Endodermal cell (in vitro differentiated cells): Measurements from ENCODE around the gene CRYL1. TPM values are rescaled to one million over a fixed set of nuclear protein-coding genes. Genes with fewer than 3 reads are reported as not detected.

ENCODE experiments used
- DNase-seq: peaks from one replicate; pipeline ENCODE4 v3.0.0-alpha.2; 2017
- H3K27ac ChIP-seq: 2 replicates; pipeline ENCODE4 v1.5.1; 2013; ENCODE audit warnings: mild to moderate bottlenecking, low read depth, low read length, moderate library complexity
- H3K27me3 ChIP-seq: 2 replicates; pipeline ENCODE4 v1.6.1; 2013; ENCODE audit warnings: mild to moderate bottlenecking, low read length, moderate library complexity; ENCODE audit not compliant: insufficient read depth, control insufficient read depth, poor library complexity, severe bottlenecking
- H3K36me3 ChIP-seq: 2 replicates; pipeline ENCODE4 v1.7.0; 2013; ENCODE audit warnings: mild to moderate bottlenecking, low read length, moderate library complexity; ENCODE audit not compliant: control insufficient read depth, insufficient read depth
- H3K4me1 ChIP-seq: one replicate; pipeline ENCODE4 v1.7.0; 2013; ENCODE audit warnings: low read length; ENCODE audit not compliant: control insufficient read depth, insufficient read depth
- H3K4me3 ChIP-seq: 2 replicates; pipeline ENCODE4 v1.5.1; 2013; ENCODE audit warnings: mild to moderate bottlenecking, low read length, moderate library complexity
- H3K9ac ChIP-seq: 2 replicates; pipeline ENCODE4 v1.6.1; 2013; ENCODE audit warnings: mild to moderate bottlenecking, low read length, moderate library complexity; ENCODE audit not compliant: poor library complexity, severe bottlenecking; ENCODE audit errors: extremely low read depth
- H3K9me3 ChIP-seq: 2 replicates; pipeline ENCODE4 v1.6.1; 2013; ENCODE audit warnings: mild to moderate bottlenecking, low read length, moderate library complexity; ENCODE audit not compliant: control insufficient read depth
- H3K27ac Mint-ChIP-seq: 2 replicates; pipeline ENCODE4 v1.8.0; 2020; ENCODE audit warnings: mixed read lengths
- H3K27me3 Mint-ChIP-seq: 2 replicates; pipeline ENCODE4 v1.8.0; 2021; ENCODE audit warnings: mild to moderate bottlenecking, mixed read lengths; ENCODE audit not compliant: insufficient read depth
- H3K36me3 Mint-ChIP-seq: 2 replicates; pipeline ENCODE4 v1.8.0; 2020; ENCODE audit warnings: low read depth, mixed read lengths
- H3K4me1 Mint-ChIP-seq: 2 replicates; pipeline ENCODE4 v1.8.0; 2020; ENCODE audit warnings: mixed read lengths
- H3K4me3 Mint-ChIP-seq: 2 replicates; pipeline ENCODE4 v1.8.0; 2020; ENCODE audit warnings: mild to moderate bottlenecking, moderate library complexity, mixed read lengths
- H3K9me3 Mint-ChIP-seq: 2 replicates; pipeline ENCODE4 v1.8.0; 2020; ENCODE audit warnings: mild to moderate bottlenecking, mixed read lengths
- WGBS, 2 experiments: methylation state at CpG; one replicate each; pipeline versions ENCODE4 v1.1.5 to v1.1.7; 2013; ENCODE audit warnings: missing lambda C conversion rate in 2 of 2, mixed read lengths in 1 of 2; ENCODE audit not compliant: insufficient coverage in 1 of 2, insufficient read length in 1 of 2; 5-methylcytosine and 5-hydroxymethylcytosine counted together
- total RNA-seq, 2 donors: library from RNA; stranded (reverse); fragmentation: NEBNext Ultra II Directional in 1 of 2; extraction: Animal tissue kit (Norgen Biotek cat#: 25700) in 1 of 2; gene quantifications; 2 replicates in 1 of 2; 3 replicates in 1 of 2; pipeline ENCODE4 v1.2.1, GENCODE V29; 2021
- TF ChIP-seq, protein P1 (sequence below): fragments of 200-600 bp; sonication (generic); conservative IDR thresholded peaks from 2 replicates; pipeline ENCODE4 v1.5.0; 2021; ENCODE audit warnings: antibody characterized with exemption, mild to moderate bottlenecking

The CRYL1 gene
- total RNA-seq, 2 donors from 2014 or later: 1.7 to 4.1 TPM

- 93 to 95% methylated on average over 2 to 3 of the region's 4 CpGs for WGBS, 2 experiments
- no peak for DNase-seq
- Mint-ChIP-seq H3K4me1 (no peaks in the 10 kb centered on the region), H3K4me3 (no peak overlapping the region), H3K27ac (no peak overlapping the region), H3K27me3 (no peaks in the 10 kb centered on the region), H3K9me3 (peaks cover 21% of the 10 kb centered on the region), H3K36me3 (peaks cover 51% of the 10 kb centered on the region)
- Histone ChIP-seq H3K4me1 (no peaks in the 10 kb centered on the region), H3K9ac (no peak overlapping the region), H3K27ac (no peak overlapping the region), H3K9me3 (peaks cover 14% of the 10 kb centered on the region), H3K36me3 (peaks cover 11% of the 10 kb centered on the region), H3K27me3 (no peaks in the 10 kb centered on the region), H3K4me3 (no peak overlapping the region)
- TF ChIP-seq, protein P1, sequence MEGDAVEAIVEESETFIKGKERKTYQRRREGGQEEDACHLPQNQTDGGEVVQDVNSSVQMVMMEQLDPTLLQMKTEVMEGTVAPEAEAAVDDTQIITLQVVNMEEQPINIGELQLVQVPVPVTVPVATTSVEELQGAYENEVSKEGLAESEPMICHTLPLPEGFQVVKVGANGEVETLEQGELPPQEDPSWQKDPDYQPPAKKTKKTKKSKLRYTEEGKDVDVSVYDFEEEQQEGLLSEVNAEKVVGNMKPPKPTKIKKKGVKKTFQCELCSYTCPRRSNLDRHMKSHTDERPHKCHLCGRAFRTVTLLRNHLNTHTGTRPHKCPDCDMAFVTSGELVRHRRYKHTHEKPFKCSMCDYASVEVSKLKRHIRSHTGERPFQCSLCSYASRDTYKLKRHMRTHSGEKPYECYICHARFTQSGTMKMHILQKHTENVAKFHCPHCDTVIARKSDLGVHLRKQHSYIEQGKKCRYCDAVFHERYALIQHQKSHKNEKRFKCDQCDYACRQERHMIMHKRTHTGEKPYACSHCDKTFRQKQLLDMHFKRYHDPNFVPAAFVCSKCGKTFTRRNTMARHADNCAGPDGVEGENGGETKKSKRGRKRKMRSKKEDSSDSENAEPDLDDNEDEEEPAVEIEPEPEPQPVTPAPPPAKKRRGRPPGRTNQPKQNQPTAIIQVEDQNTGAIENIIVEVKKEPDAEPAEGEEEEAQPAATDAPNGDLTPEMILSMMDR: no peak
These were observed 47.5 kb upstream of the CRYL1 start for GRCh38 chr13:20573186-20573585.

DNA sequence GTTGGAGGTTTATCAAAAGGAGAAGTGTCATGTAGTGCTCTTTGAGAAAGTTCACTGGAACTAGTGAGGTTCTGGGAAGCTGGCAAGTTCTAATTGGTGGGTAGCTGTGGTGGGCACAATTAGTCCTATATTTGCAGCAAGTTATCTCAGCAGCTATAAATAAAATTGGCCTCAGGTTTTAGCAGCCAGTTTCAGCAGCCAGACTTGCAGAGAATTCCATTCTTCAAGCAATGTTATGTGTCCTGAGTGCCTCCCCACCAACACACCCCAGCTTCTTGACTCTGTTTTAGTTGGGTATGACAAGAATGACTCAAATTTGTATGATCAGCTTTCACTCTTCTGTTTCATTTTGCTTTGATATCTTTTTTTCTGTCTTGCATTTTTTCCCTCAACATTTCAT is 46.0 kb upstream of the CRYL1 start:
- H3K36me3 Mint-ChIP-seq: peaks cover 41% of the 10 kb centered on the region
- TF ChIP-seq, protein P1: no peak
- no peak overlapping the region for H3K4me3 Mint-ChIP-seq
- DNase-seq: no peak
- no peaks in the 10 kb centered on the region for H3K27me3 Mint-ChIP-seq
- peaks cover 5% of the 10 kb centered on the region for H3K4me1 Mint-ChIP-seq
- Histone ChIP-seq H3K4me1 (no peaks in the 10 kb centered on the region), H3K9ac (no peak overlapping the region), H3K4me3 (no peak overlapping the region), H3K9me3 (peaks cover 5% of the 10 kb centered on the region), H3K27ac (no peak overlapping the region), H3K36me3 (peaks cover 11% of the 10 kb centered on the region), H3K27me3 (no peaks in the 10 kb centered on the region)
- no peak overlapping the region for H3K27ac Mint-ChIP-seq
- peaks cover 11% of the 10 kb centered on the region for H3K9me3 Mint-ChIP-seq

DNA sequence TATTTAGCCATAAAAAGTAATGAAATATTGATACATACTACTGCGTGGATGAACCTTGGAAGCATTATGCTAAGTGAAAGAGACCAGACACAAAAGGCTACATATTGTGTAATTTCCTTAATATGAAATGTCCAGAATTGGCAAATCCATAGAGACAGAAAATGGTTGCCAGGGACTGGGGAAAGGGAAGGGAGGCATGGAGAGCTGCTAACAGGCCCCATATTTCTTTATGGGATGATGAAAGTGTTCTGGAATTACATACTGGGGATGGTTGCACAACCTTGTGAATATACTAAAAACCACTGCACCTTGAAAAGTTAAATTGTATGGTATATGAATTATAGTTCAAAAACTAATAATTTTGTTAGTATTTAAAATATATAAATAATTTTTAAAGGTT is 44.9 kb upstream of the CRYL1 start:
- Histone ChIP-seq H3K4me3 (no peak overlapping the region), H3K27ac (no peak overlapping the region), H3K9me3 (peaks cover 6% of the 10 kb centered on the region), H3K27me3 (no peaks in the 10 kb centered on the region), H3K36me3 (peaks cover 6% of the 10 kb centered on the region), H3K4me1 (no peaks in the 10 kb centered on the region), H3K9ac (no peak overlapping the region)
- TF ChIP-seq, protein P1: no peak
- peaks cover 8% of the 10 kb centered on the region for H3K9me3 Mint-ChIP-seq
- peaks cover 29% of the 10 kb centered on the region for H3K36me3 Mint-ChIP-seq
- H3K4me1 Mint-ChIP-seq: peaks cover 7% of the 10 kb centered on the region
- no peak overlapping the region for H3K27ac Mint-ChIP-seq
- no peak for DNase-seq
- WGBS, 2 experiments: 95% methylated on average over 1 of the region's 1 CpG; no CpG with 5 or more reads in 1 of the 2 experiments
- H3K4me3 Mint-ChIP-seq: no peak overlapping the region
- peaks cover 1% of the 10 kb centered on the region for H3K27me3 Mint-ChIP-seq
